Left renal cortex interstitium (tissue), 4 donors: ENCODE data around the gene QDPR. TPM values are rescaled to one million over a fixed set of nuclear protein-coding genes. Genes with fewer than 3 reads are reported as not detected.
"Not testable (repeated sequence)": the region's sequence is repeated elsewhere in the genome, so short reads cannot be mapped to it uniquely, and the experiment has no call there.

Source experiments
- DNase-seq, 4 donors: peaks; one replicate each; pipeline ENCODE4 v3.0.0-alpha.2; 2013; ENCODE audit warnings: low read depth in 4 of 4, low spot score in 2 of 4, missing footprints in 1 of 4
- polyA plus RNA-seq, 4 donors: library from polyadenylated mRNA; unstranded; fragments of 120-200 nt; gene quantifications; one replicate each; pipeline ENCODE4 v1.2.1, GENCODE V29; 2013; ENCODE audit not compliant: insufficient read length in 4 of 4

Gene QDPR
- 10 to 100 TPM; 46.1 to 68.1 (median 67.4) TPM for polyA plus RNA-seq

- DNase-seq, result peak in 2 of 4 donors; percentile 46 to 47
Observed at GRCh38 chr4:17511950-17512795, at the start of gene QDPR. Gene QDPR (minus strand): TSS chr4:17512090. CDS start chr4:17512054, 36 bp downstream.

- no peak for DNase-seq
Observed at GRCh38 chr4:17561195-17561909, 49.5 kb upstream of the QDPR start.

DNA sequence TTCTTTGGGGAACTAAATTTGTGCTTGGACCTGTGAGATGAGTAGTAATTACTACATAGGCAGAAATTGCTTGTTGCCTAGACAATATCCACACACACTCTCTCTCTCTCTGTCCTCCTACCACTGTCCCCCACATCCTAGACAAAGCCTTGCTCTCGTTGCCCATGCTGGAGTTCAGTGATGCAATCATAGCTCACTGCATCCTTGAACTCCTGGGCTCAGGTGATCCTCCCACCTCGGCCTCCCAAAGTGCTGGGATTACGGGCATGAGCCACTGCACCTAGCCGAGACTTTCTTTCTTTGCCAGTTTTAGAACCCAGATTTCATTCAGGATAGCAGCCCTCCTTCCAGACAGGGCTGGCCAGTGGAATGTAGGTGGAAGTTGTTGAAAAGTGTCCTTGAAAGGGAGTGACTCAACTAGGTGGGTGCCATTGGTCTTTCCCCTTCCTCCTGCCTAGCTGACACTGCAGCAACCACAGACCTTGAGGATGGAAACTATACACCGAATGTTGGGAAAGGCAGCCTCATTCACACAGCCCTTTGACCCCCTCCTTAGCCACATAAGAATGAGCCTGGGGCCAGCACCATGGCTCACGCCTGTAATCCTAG, 48.3 kb upstream of the QDPR start:
- DNase-seq, result no peak

DNA sequence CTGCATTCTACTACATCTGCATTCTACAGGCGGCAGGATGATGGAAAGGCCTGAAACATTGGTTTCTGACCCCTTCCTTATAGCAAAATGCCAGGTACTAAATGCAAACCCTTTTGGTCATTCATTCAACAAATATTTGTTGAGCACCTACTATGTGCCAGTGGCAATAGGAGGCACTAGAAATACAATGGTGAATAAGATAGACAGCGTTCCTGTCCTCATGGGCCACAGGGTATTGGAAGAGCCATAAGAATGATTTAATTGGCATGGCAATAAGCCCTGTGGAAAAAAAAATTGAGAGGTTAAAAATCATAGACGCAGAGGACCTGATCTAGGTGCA, 47.8 kb upstream of the QDPR start:
- no peak for DNase-seq

DNA sequence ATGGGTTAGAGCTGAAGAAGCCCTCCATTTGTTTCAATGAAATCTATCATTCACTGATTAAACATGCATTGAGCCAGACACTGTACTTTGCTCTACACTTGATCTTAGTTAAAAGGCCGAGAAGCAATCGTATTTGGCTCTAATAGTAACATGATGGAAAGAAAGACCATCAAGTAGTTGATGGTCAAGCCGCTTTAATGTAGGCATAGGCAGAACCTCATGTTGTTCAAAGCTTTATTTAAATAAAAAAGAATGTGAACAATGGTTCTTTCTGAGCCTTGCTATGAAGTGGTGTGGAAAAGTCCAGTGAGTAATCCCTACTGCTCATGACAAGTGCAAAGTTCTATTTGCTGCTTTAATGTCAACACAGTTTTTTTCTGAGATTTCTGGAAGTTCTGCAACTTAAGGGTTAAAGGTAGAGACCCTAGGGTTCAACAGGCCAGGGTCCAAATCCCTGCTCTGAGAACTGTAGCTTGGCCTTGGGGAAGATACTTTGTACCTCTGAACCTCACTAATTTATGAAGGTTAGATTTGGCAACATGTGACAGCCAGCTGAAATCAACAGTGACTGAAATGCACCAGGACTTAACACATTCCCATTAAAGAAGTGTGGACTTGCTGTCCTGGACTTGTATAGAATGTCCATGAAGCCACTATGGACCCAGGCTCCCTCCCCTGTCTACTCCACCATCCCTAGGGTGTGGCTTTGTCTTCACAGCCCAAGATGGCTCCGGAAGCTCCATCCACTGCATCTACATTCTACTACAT, 47.2 kb upstream of the QDPR start:
- DNase-seq, result no peak

- DNase-seq, result no peak
Observed at GRCh38 chr4:17557880-17558279, 46.0 kb upstream of the QDPR start.

DNA sequence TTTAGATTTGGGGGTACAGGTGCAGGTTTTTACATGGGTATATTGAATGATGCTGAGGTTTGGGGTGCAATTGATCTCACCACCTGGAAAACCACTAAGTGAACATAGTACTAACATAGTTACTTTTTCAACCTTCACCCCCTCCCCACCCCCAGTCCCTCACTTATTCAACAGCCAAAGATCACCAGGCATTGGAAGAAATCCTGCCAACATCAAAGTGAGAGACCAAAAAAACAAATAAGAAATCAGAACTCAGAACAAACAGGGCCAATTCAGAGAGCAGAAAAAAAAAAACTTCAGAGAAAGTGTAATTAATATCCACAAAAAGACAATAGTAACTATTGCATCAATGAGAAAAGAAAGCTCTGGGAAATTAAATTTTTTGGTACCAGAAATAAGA, 44.6 kb upstream of the QDPR start:
- no peak for DNase-seq

DNA sequence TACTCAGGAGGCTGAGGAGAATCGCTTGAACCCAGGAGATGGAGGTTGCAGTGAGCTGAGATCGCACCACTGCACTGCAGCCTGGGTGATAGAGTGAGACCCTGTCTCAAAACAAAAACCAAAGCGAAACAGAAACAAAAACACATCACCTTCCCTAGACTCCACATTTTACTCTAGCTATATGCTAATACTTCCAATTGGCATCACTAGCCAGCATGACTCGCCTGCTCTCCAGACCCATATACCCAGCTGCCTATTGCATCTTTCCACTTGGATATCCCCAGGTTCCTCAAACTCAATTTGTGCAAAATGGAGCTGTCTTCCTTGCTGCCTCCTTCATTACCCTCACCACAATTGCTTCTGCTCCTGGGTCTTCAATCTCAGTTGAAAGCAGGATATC, 42.7 kb upstream of the QDPR start:
- no peak for DNase-seq

DNA sequence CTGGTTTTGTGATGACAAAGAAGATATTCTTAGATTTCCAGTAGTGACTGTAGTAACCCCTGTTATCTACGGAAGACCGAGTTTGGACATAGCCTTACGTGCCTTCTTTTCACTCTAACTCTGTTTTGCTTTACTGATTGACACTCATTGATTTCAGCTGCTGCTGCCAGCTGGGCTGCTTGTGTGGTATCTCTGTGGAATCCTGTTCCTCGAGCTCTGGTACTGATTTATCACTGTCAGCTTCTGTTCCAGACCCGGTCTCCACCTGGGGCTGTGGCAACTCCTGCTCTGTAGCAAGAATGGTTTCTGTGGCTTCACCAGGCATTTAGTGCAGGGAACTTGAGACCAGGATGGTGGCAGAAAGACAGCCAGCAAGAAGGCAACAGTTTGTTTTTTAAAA, 40.5 kb upstream of the QDPR start:
- no peak for DNase-seq

GRCh38 chr4:17550549-17550948, 38.7 kb upstream of the QDPR start:
- no peak for DNase-seq

GRCh38 chr4:17546678-17547077, 34.8 kb upstream of the QDPR start:
- no peak for DNase-seq

- no peak for DNase-seq
Observed at GRCh38 chr4:17546222-17546621, 34.3 kb upstream of the QDPR start.

- DNase-seq, result no peak
Observed at GRCh38 chr4:17545374-17546140, 33.7 kb upstream of the QDPR start.

- DNase-seq, result no peak
Observed at GRCh38 chr4:17544831-17545234, 32.9 kb upstream of the QDPR start.

GRCh38 chr4:17544205-17544604, 32.3 kb upstream of the QDPR start:
- no peak for DNase-seq

GRCh38 chr4:17537060-17537459, 25.2 kb upstream of the QDPR start:
- not testable (repeated sequence) for DNase-seq

- DNase-seq, result no peak
Observed at GRCh38 chr4:17535906-17536305, 24.0 kb upstream of the QDPR start.

GRCh38 chr4:17535242-17535641, 23.4 kb upstream of the QDPR start:
- no peak for DNase-seq

DNA sequence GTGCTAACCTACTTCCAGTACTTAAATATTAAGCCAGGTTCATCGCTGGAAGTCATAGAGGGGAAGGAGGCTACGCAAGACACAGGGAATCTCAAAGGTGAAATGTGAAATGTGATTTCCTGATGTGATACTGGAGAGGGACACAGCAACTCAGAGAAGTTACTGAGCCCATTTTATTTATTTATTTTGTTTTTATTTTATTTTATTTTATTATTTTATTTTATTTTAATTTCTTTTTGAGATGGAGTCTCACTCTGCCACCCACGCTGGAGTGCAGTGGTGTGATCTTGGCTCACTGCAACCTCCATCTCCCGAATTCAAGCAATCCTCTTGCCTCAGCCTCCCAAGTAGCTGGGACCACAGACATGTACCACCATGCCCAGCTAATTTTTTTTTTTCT, 22.8 kb upstream of the QDPR start:
- no peak for DNase-seq
